T1000 (cell line): ENCODE results near the gene ERCC2.
"Not testable (repeated sequence)": the region's sequence is repeated elsewhere in the genome, so short reads cannot be mapped to it uniquely, and the experiment has no call there.

ENCODE experiments used
- DNase-seq: peaks from one replicate; lab custom pipeline; 2025; ENCODE audit warnings: mixed read lengths; lab: John Stamatoyannopoulos, UW

The ERCC2 gene

DNA sequence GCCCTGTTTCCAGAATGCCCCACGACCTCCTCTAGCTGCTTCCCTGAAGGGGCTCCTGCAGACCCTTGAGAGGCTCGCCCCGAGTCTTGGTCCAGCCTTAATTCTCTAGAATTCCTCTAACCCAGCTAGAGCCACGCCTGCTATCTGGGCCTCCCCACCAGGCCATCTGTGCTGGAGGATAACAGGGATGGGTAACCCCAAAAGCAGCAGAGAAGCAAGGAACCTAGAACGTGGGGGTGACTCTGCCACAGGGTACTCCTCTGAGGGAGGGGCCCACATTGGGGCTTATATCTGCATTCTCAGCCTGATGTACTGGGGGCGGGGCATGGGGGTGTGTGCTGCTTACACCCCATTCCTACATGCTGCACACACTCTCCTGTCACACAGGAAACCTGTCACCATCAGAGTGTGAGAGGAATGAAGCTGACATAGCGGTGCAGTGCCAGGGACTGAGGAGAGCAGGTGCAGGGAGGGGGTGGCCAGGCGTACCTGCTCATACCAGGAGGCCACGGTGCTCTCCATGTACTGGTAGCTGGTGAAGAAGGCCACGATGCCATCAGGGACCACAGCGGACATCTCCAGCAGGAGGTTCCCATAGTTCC, 16.0 kb downstream of the ERCC2 start:
- DNase-seq, result no peak

- DNase-seq, result no peak
These were observed 17.2 kb downstream of the ERCC2 start for GRCh38 chr19:45352914-45353796.

GRCh38 chr19:45352471-45352870, 17.9 kb downstream of the ERCC2 start:
- no peak for DNase-seq

GRCh38 chr19:45352062-45352461, 18.3 kb downstream of the ERCC2 start:
- no peak for DNase-seq

DNA sequence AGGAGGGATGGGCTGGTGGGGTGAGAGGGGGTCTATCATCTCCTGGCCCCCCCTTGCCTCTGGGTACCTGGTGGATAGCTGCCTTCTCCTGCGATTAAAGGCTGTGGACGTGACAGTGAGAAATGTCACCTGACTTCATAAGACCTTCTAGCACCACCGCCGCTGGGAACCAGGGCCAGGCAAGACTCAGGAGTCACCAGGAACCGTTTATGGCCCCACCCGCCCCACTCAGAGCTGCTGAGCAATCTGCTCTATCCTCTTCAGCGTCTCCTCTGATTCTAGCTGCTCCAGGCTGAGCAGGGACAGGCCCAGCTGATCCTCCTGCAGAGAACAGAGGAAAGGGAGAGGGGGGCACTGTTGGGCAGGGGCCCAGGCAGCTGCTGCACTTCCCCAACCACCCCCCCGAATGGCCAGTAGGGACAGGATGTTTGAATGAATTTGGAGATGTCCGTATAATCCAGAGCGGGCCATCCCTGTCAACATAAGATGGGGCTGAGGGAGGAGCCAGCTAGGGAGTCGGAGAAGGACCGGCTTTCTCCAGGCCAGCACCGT, 18.9 kb downstream of the ERCC2 start:
- DNase-seq, result no peak

DNA sequence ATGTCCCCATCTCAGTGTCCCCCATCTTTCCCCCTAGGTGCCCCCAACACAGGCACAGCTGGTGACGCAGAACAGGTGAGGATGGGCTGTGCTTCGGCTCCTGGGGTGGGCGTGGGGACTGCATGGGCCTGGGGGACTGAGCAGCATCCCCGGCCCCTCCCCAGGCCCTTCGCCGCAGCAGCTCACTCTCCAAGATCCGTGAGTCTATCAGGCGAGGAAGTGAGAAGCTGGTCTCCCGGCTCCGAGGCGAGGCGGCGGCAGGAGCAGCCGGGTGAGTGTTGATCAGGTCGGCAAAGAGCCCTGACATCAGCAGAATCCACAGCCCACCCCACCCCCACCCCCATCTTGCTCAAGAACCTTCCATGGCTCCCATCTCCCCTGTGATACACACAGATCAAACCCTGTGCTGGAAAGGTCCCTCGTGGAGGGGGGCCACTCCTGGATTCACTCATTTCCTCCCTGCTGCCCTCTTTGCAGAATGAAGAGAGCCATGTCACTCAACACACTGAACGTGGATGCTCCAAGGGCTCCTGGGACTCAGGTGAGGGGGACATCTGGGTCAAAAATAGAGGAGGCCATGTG, 19.8 kb downstream of the ERCC2 start:
- no peak for DNase-seq

GRCh38 chr19:45349430-45349941, 20.9 kb downstream of the ERCC2 start:
- no peak for DNase-seq

DNA sequence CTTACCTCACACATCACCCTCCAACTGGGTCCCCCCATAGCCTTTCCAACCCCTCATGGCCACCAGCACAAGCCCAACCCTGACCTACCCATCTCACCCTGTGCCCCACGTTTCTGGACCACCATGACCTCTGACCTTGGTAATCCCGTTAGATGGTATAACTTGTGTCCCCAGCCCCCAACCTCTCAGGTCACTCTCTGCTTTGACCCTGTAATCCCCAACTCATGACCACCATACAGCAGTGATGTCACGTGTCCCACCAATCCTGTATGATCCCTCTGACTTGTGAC, 21.3 kb downstream of the ERCC2 start:
- no peak for DNase-seq

GRCh38 chr19:45348367-45349125, 21.8 kb downstream of the ERCC2 start:
- no peak for DNase-seq

DNA sequence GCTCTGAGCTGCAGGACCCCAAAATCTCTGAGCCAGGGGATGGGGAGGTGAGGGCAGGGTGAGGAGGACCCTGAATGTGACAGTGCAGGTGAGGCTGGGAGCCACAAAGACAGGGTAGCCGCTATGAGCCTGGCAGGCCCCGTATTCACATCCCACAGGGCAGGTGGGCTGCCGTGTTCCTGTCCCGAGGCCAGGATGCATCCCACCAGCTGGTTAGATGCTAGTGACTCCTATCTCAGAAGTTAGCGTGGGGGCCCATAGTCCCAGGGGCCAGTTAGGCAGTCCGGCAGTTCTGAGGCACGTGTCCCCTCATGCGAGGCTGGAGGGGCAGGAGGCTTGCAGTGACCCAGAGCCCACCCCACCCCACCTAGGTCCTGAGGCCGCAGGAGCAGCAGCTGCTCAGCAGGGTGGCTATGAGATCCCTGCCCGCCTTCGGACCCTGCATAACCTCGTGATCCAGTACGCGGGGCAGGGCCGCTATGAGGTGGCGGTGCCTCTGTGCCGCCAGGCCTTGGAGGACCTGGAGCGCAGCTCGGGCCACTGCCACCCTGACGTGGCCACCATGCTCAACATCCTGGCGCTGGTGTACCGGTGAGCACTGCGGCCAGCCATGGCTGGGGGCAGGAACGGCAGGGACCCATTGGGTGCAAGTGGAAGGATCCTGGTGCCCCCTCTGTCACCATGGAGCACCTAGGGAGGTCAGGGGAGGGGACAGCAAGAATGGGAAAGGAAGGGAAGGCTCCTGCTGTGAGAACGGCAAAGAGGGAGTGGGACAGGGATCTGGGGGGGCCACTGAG, 22.6 kb downstream of the ERCC2 start:
- DNase-seq, result no peak

GRCh38 chr19:45346449-45346848, 23.9 kb downstream of the ERCC2 start:
- no peak for DNase-seq

GRCh38 chr19:45345506-45345860, 24.9 kb downstream of the ERCC2 start:
- no peak for DNase-seq

DNA sequence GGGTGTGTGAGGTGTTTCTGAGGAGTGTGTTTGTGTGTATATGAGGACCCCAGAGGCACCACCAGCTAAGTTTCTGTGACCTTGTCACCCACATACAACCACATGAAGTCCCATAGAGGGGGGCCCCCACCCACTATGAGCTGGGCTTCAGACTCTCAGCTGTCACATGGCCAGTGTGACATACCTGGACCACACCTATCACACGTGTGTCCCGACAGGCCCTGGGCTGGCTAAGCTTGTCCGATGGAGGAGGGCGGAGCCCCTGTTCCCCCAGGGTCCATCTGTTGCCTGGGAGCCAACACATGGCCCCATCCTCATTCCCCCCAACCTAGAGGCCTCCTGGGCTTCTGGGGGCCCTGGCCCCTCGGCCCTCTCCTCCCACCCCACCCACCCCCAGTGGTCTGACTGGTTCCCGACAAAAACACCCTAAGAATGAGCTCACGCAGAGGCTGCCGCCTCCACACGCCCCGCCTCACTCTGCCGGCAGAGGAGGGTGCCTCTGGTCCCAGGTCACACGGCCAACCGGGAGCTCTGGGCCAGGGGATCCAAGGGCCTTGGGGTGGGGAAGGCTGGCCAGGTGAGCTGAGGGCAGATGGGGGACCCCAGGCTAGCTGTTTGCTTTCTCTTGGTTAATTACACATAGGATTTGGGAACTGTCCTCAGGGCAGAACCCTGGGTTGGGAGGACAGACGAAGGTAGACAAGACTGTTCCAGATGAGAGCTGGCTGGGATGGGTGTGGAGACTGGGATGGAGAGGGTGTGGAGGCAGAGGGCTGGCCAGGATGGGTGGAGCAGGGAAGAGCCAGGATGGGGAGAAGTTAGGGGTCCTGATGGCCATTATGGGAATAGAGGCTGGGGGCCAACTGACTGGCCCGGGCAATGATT, 25.5 kb downstream of the ERCC2 start:
- DNase-seq, result no peak

DNA sequence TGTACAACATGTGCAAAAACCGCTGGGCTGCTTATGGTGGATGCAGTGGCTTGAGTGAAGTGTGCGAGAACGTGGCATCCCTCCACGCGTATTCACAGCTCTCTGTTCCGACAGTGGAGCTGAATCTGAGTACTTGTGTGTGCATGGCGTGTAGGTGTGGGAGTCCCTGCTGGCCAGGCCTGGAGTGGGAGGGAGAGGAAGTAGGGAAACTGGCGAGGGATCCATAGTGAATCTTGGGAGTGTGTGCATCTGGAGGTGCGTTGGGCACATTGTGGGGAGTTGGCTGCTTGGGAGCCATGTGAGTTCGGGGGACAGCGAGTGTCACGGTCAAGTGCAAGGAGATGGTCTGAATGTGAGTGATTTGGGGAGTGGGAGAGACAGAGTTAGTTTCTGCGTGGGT, 27.5 kb downstream of the ERCC2 start:
- DNase-seq, result no peak

GRCh38 chr19:45340899-45341453, 29.4 kb downstream of the ERCC2 start:
- DNase-seq, result no peak

GRCh38 chr19:45340232-45340898, 30.0 kb downstream of the ERCC2 start, which contains the start of gene KLC3:
Gene KLC3 (plus strand): TSS chr19:45340750. CDS start chr19:45345542, 4,792 bp downstream.
- no peak for DNase-seq

DNA sequence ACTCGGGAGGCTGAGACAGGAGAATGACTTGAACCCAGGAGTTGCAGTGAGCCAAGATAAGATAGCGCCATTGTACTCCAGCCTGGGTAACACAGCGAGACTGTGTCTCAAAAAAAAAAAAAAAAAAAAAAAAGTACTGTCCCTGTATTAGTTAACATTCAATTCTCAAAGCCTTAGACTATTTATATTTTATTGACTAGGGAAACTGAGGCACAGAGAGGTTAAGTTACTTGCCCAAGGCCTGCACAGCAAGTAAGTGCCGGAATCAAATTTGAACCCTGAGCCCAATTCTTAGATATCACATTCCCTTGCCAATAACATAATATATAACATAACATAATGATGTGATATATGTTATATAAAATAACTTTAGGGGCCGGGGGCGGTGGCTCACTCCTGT, 30.7 kb downstream of the ERCC2 start:
- no peak for DNase-seq

GRCh38 chr19:45336696-45337251, 33.6 kb downstream of the ERCC2 start:
- no peak for DNase-seq

DNA sequence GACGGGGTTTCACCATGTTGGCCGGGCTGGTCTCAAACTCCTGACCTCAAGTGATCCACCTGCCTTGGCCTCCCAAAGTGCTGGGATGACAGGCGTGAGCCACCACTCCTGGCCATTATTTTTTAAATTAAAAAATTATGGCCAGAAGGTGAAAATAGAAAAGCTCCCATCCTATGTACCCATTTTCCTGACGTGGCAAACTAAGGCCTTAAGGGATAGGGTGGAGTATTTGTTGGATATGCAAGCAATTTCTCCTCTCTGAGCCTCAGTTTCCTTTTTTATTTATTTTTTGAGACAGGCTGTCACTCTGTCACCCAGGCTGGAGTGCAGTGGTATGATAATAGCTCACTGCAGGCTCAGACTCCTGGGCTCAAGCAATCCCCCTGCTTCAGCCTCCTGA, 35.5 kb downstream of the ERCC2 start:
- DNase-seq, result not testable (repeated sequence)
